Upper lobe of right lung (tissue), 1 donor: ENCODE measurements around the gene FOXK2. TPM values are rescaled to one million over a fixed set of nuclear protein-coding genes. Genes with fewer than 3 reads are reported as not detected.
A peak's percentile ranks its signal among the peaks of the same experiment; 100 is the strongest.

Source experiments
- ATAC-seq: fragments of 200-7000 bp; cut with Tn5 transposase; one replicate; pipeline ENCODE4 v1.9.1; 2020; ENCODE audit warnings: mild to moderate bottlenecking, moderate library complexity
- DNase-seq: peaks from one replicate; pipeline ENCODE4 v3.0.0-alpha.2; 2020
- H3K27ac ChIP-seq: fragments of 200-600 bp; one replicate; pipeline ENCODE4 v1.8.0; 2022
- H3K27me3 ChIP-seq: fragments of 200-600 bp; one replicate; pipeline ENCODE4 v1.8.0; 2022; ENCODE audit warnings: mild to moderate bottlenecking
- H3K36me3 ChIP-seq: fragments of 200-600 bp; one replicate; pipeline ENCODE4 v1.8.0; 2022
- H3K4me1 ChIP-seq: fragments of 200-600 bp; one replicate; pipeline ENCODE4 v1.8.0; 2022
- H3K4me3 ChIP-seq: fragments of 200-600 bp; one replicate; pipeline ENCODE4 v1.8.0; 2022; ENCODE audit warnings: mild to moderate bottlenecking
- H3K9me3 ChIP-seq: fragments of 200-600 bp; one replicate; pipeline ENCODE4 v1.8.0; 2022
- intact Hi-C: fragments of 100-400 bp; cut with DNase I; formaldehyde crosslinking; loops from one replicate; pipeline ENCODE4 v1.11.0; 2022
- total RNA-seq: library from RNA; stranded (reverse); fragmentation: NEBNext Ultra II Directional; extraction: Animal tissue kit (Norgen Biotek cat#: 25700); gene quantifications from one replicate; pipeline ENCODE4 v1.2.1, GENCODE V29; 2021
- TF ChIP-seq, protein P1 (sequence below): fragments of 200-600 bp; IDR thresholded peaks from one replicate; pipeline ENCODE4 v1.8.0; 2022; ENCODE audit warnings: antibody characterized with exemption
- donor health status: DM: no; HTN: yes; CAD: no; lungs with severe emphysema.

FOXK2 gene
- total RNA-seq, 1 donor from 2014 or later = 62.4 TPM

DNA sequence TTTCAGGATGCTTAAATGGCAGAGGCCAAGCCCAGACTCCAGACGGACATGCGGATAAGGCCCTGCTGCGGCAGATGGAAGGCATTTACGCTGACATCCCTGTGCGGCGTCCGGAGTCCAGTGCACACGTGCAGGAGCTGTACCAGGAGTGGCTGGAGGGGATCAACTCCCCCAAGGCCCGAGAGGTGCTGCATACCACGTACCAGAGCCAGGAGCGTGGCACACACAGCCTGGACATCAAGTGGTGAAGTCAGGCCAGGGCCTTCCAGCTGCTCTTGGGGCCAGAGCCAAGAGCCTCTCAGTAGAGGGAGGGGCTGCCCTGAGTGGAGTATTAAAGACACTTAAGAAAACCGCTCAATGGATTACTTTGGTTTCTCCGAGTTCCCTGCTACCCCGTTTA is 31.6 kb upstream of the FOXK2 start:
- intact Hi-C loops = no loop called here
- no peaks in the 10 kb centered on the region for H3K27me3 ChIP-seq
- no peak overlapping the region for H3K27ac ChIP-seq
- DNase-seq = peak; percentile 83
- ATAC-seq = peak; percentile 84
- H3K4me3 ChIP-seq = no peak overlapping the region
- no peaks in the 10 kb centered on the region for H3K9me3 ChIP-seq
- TF ChIP-seq, protein P1, sequence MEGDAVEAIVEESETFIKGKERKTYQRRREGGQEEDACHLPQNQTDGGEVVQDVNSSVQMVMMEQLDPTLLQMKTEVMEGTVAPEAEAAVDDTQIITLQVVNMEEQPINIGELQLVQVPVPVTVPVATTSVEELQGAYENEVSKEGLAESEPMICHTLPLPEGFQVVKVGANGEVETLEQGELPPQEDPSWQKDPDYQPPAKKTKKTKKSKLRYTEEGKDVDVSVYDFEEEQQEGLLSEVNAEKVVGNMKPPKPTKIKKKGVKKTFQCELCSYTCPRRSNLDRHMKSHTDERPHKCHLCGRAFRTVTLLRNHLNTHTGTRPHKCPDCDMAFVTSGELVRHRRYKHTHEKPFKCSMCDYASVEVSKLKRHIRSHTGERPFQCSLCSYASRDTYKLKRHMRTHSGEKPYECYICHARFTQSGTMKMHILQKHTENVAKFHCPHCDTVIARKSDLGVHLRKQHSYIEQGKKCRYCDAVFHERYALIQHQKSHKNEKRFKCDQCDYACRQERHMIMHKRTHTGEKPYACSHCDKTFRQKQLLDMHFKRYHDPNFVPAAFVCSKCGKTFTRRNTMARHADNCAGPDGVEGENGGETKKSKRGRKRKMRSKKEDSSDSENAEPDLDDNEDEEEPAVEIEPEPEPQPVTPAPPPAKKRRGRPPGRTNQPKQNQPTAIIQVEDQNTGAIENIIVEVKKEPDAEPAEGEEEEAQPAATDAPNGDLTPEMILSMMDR = no peak
- H3K36me3 ChIP-seq = peaks cover 55% of the 10 kb centered on the region
- peaks cover 3% of the 10 kb centered on the region for H3K4me1 ChIP-seq

DNA sequence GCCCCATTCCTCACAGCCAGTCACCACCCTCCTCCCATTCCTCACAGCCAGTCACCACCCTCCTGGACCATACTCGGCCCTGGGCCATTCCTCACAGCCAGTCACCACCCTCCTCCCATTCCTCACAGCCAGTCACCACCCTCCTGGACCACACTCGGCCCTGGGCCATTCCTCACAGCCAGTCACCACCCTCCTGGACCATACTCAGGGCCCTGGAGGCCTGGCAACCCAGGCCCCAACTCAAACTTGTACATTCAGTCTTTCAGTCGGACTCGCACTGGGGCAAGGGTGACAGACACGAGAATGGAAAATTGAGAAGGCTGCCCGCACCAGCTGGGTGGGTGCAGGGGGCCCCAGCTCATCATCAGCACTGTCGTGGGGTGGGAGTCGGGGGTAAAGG is 30.4 kb upstream of the FOXK2 start:
- Histone ChIP-seq H3K27me3 (no peaks in the 10 kb centered on the region), H3K4me3 (no peak overlapping the region), H3K9me3 (no peaks in the 10 kb centered on the region), H3K36me3 (peaks cover 44% of the 10 kb centered on the region), H3K4me1 (peaks cover 3% of the 10 kb centered on the region), H3K27ac (no peak overlapping the region)
- DNase-seq = no peak
- peak; percentile 11 for ATAC-seq
- TF ChIP-seq, protein P1 = no peak
- intact Hi-C loops = no loop called here

DNA sequence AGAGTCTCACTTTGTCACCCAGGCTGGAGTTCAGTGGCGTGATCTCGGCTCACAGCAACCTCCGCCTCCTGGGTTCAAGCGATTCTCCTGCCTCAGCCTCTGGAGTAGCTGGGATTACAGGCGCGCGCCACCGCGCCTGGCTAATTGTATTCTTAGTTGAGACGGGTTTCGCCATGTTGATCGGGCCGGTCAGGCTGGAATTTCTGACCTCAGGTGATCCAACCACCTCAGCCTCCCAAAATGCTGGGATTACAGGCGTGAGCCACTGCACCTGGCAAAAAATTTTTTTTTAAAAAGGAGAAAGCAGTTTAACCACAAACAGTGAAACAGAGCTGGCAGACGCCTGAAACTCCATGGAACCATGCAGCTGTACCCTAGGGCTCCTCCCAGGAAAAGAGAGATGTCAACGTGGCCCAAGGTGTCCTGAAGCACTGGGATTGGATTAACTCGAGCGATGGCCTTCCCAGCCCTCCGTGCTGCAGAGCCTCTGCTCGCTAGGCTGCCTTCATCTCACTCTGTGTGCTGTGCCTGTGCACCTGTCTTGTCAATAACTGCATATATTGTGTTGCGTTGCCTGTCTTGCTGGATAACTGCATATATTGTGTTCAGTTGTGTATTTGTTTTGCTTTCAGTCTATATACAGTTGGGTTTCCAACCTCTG is 29.6 kb upstream of the FOXK2 start:
- TF ChIP-seq, protein P1 = no peak
- H3K4me3 ChIP-seq = no peak overlapping the region
- DNase-seq = no peak
- ATAC-seq = no peak
- peaks cover 35% of the 10 kb centered on the region for H3K36me3 ChIP-seq
- intact Hi-C loops = no loop called here
- peaks cover 3% of the 10 kb centered on the region for H3K4me1 ChIP-seq
- no peaks in the 10 kb centered on the region for H3K9me3 ChIP-seq
- H3K27ac ChIP-seq = no peak overlapping the region
- H3K27me3 ChIP-seq = no peaks in the 10 kb centered on the region

DNA sequence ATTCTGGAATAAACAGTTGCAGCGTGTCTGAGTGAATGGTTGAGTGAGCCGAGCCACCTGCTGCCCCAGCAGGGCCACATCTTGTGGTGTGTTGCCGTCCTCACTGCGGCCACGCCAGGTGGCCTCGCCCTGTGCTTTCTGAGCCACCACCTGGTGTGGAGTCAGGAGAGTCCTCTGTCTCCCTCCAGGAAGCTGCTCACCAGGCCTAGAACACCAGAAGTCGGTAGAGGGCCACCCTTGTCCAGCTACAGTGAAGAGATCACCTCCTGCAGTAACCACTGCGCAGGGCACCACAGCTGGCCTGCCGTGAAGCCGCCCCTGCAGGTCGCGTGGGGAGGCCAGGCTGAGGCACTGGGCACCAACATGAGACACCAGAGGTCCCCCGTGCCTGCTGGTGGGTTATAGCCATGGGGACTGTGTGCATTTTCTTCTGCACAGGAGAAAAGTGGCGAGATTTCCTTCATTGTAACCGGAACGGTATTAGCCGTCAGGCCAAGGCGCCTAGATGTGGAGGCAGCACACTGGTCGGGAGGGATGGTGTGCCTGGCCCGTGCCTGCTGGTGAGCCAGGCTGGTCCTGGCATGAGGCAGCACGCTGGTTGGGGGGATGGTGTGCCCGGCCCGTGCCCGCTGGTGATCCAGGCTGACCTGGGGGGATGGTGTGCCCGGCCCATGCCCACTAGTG is 28.9 kb upstream of the FOXK2 start:
- H3K4me1 ChIP-seq = peaks cover 3% of the 10 kb centered on the region
- DNase-seq (no peak), ATAC-seq (no peak)
- TF ChIP-seq, protein P1 = no peak
- no peak overlapping the region for H3K4me3 ChIP-seq
- intact Hi-C loops = no loop called here
- H3K9me3 ChIP-seq = no peaks in the 10 kb centered on the region
- no peaks in the 10 kb centered on the region for H3K27me3 ChIP-seq
- H3K27ac ChIP-seq = no peak overlapping the region
- H3K36me3 ChIP-seq = peaks cover 28% of the 10 kb centered on the region

DNA sequence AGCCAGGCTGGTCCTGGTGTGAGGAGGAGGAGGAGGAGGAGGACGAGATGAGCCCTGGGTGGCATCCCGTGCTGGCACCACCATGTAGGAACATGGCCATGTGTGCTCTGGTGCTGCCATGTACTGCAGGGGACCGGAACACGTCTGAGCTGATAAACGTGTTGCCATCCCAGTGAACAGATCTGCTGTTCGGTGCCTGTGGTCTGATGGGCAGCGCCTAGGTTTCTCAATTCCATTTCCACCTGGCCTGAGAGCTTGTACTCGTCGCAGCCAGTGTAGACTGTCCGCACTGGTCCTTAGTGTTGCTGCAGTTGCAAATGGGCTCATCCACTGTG is 28.4 kb upstream of the FOXK2 start:
- intact Hi-C loops = no loop called here
- DNase-seq = no peak
- Histone ChIP-seq H3K36me3 (peaks cover 23% of the 10 kb centered on the region), H3K4me1 (peaks cover 3% of the 10 kb centered on the region), H3K9me3 (no peaks in the 10 kb centered on the region), H3K27ac (no peak overlapping the region), H3K27me3 (no peaks in the 10 kb centered on the region), H3K4me3 (no peak overlapping the region)
- ATAC-seq = no peak
- TF ChIP-seq, protein P1 = no peak
